OCI-LY3 (cell line): ENCODE data around the gene RHOT1.

Experiments
- H2AFZ ChIP-seq: fragments of 200-600, 300-600 bp; shearing (Covaris generic); 2 replicates; pipeline ENCODE4 v1.6.0; 2014; ENCODE audit warnings: antibody characterized with exemption, low read depth, low read length
- H3K27ac ChIP-seq: fragments of 200-600, 300-600 bp; sonication (generic); 2 replicates; pipeline ENCODE4 v1.5.1; 2014; ENCODE audit warnings: mild to moderate bottlenecking, low read length, moderate library complexity, mixed read lengths
- H3K27me3 ChIP-seq: fragments of 200-600, 300-600 bp; sonication (generic); 2 replicates; pipeline ENCODE4 v1.6.1; 2014; ENCODE audit warnings: low read depth, low read length, mixed read lengths
- H3K36me3 ChIP-seq: fragments of 200-600, 300-600 bp; sonication (generic); replicated peaks from 2 replicates; pipeline ENCODE3; 2014; ENCODE audit warnings: low read depth, low read length, mixed read lengths
- H3K4me1 ChIP-seq: fragments of 300-600, 200-600 bp; sonication (generic); 2 replicates; pipeline ENCODE4 v1.6.1; 2014; ENCODE audit warnings: low read length, mixed read lengths
- H3K4me2 ChIP-seq: fragments of 200-600, 300-600 bp; sonication (generic); 2 replicates; pipeline ENCODE4 v1.6.1; 2014; ENCODE audit warnings: low read length, mixed read lengths
- H3K4me3 ChIP-seq: fragments of 300-600, 200-600 bp; sonication (generic); 2 replicates; pipeline ENCODE4 v1.5.1; 2014; ENCODE audit warnings: antibody characterized with exemption, mild to moderate bottlenecking, low read length, moderate library complexity
- H3K79me2 ChIP-seq: fragments of 300-600, 200-600 bp; shearing (Covaris generic); 2 replicates; pipeline ENCODE4 v1.6.1; 2014; ENCODE audit warnings: mild to moderate bottlenecking, low read length, mixed read lengths
- H3K9ac ChIP-seq: fragments of 300-600, 200-600 bp; shearing (Covaris generic); 2 replicates; pipeline ENCODE4 v1.6.0; 2014; ENCODE audit warnings: mild to moderate bottlenecking, low read length, moderate library complexity
- H3K9me3 ChIP-seq: fragments of 200-600, 300-600 bp; shearing (Covaris generic); 2 replicates; pipeline ENCODE4 v1.6.1; 2014; ENCODE audit warnings: low read length, mixed read lengths; ENCODE audit not compliant: insufficient read depth
- H4K20me1 ChIP-seq: fragments of 200-600, 300-600 bp; sonication (generic); 2 replicates; pipeline ENCODE4 v1.6.1; 2016; ENCODE audit warnings: low read length, mixed read lengths; ENCODE audit not compliant: insufficient read depth
- CTCF ChIP-seq: fragments of 200-600, 300-600 bp; sonication (generic); IDR thresholded peaks from 2 replicates; pipeline ENCODE4 v1.5.1; 2014; ENCODE audit warnings: antibody characterized with exemption, low read length, low read depth
- EZH2phosphoT487 ChIP-seq: fragments of 200-600 bp; shearing (Covaris generic); IDR thresholded peaks from 2 replicates; pipeline ENCODE4 v1.6.1; 2018; ENCODE audit warnings: antibody characterized with exemption, mixed run types, low read depth

Gene RHOT1

GRCh38 chr17:32264140-32264799 lies 122.0 kb downstream of the RHOT1 start:
- Histone ChIP-seq H3K4me3 (no peak overlapping the region), H3K9ac (no peak overlapping the region), H2AFZ (no peak overlapping the region), H3K27ac (no peak overlapping the region), H3K4me1 (peaks cover 20% of the 10 kb centered on the region), H4K20me1 (peaks cover 24% of the 10 kb centered on the region), H3K36me3 (no peaks in the 10 kb centered on the region), H3K4me2 (no peak overlapping the region), H3K27me3 (peaks cover 85% of the 10 kb centered on the region), H3K79me2 (no peaks in the 10 kb centered on the region), H3K9me3 (no peaks in the 10 kb centered on the region)
- TF ChIP-seq CTCF = 0 out of 2 replicates have a peak, but pooled peaks have one; percentile 6
- TF ChIP-seq EZH2phosphoT487 = peak; percentile 37; the same call in 1 of the 2 replicates

GRCh38 chr17:32264823-32265191 lies 122.5 kb downstream of the RHOT1 start:
- no peak overlapping the region for H2AFZ ChIP-seq
- H3K79me2 ChIP-seq = no peaks in the 10 kb centered on the region
- no peaks in the 10 kb centered on the region for H3K9me3 ChIP-seq
- H3K27me3 ChIP-seq = peaks cover 85% of the 10 kb centered on the region
- 0 out of 2 replicates have a peak, but pooled peaks have one; percentile 11 for TF ChIP-seq EZH2phosphoT487
- TF ChIP-seq CTCF = no peak
- H3K27ac ChIP-seq = no peak overlapping the region
- no peak overlapping the region for H3K9ac ChIP-seq
- H3K4me3 ChIP-seq = peak overlapping the region; percentile 66; the same call in 1 of the 2 replicates
- peak overlapping the region; percentile 67 for H3K4me2 ChIP-seq
- H3K36me3 ChIP-seq = no peaks in the 10 kb centered on the region
- peaks cover 20% of the 10 kb centered on the region for H3K4me1 ChIP-seq
- H4K20me1 ChIP-seq = peaks cover 25% of the 10 kb centered on the region

GRCh38 chr17:32265192-32265923 lies 123.1 kb downstream of the RHOT1 start, which contains the start of gene RHBDL3:
RHBDL3 (plus strand) TSS chr17:32265832; CDS start chr17:32266190, 358 bp downstream.
- H3K27ac ChIP-seq = no peak within 1 kb of the TSS
- peaks cover 20% of the 10 kb centered on the region for H3K4me1 ChIP-seq
- peak within 1 kb of the TSS; percentile 99 for H3K4me2 ChIP-seq
- peaks cover 86% of the 10 kb centered on the region for H3K27me3 ChIP-seq
- peaks cover 25% of the 10 kb centered on the region for H4K20me1 ChIP-seq
- H3K9me3 ChIP-seq = no peaks in the 10 kb centered on the region
- peak within 1 kb of the TSS; percentile 11 for H3K9ac ChIP-seq
- no peaks in the 10 kb centered on the region for H3K79me2 ChIP-seq
- H3K36me3 ChIP-seq = no peaks in the 10 kb centered on the region
- H2AFZ ChIP-seq = no peak within 1 kb of the TSS
- TF ChIP-seq EZH2phosphoT487 = no peak; the same call in 1 of the 2 replicates
- no peak for TF ChIP-seq CTCF
- H3K4me3 ChIP-seq = peak within 1 kb of the TSS; percentile 80

GRCh38 chr17:32266051-32266388 lies 123.7 kb downstream of the RHOT1 start:
- no peaks in the 10 kb centered on the region for H3K9me3 ChIP-seq
- H3K9ac ChIP-seq = peak overlapping the region; percentile 11

More at GRCh38 chr17:32266051-32266388, 123.7 kb downstream of the RHOT1 start:
- Histone ChIP-seq H3K4me2 (peak overlapping the region; percentile 99), H3K4me1 (peaks cover 20% of the 10 kb centered on the region), H3K36me3 (no peaks in the 10 kb centered on the region), H2AFZ (no peak overlapping the region), H3K4me3 (peak overlapping the region; percentile 80), H4K20me1 (peaks cover 25% of the 10 kb centered on the region), H3K27ac (no peak overlapping the region), H3K27me3 (peaks cover 89% of the 10 kb centered on the region), H3K79me2 (no peaks in the 10 kb centered on the region)
- TF ChIP-seq CTCF (no peak), EZH2phosphoT487 (no peak)
